Ascending aorta (tissue), 2 donors: ENCODE results near the gene ZSWIM1. TPM values are rescaled to one million over a fixed set of nuclear protein-coding genes. Genes with fewer than 3 reads are reported as not detected.
A peak's percentile ranks its signal among the peaks of the same experiment; 100 is the strongest.

Experiments
- DNase-seq, 2 donors: peaks; one replicate each; pipeline ENCODE4 v3.0.0-alpha.2; 2019; ENCODE audit warnings: low spot score in 2 of 2
- H3K27ac ChIP-seq, 2 donors: fragments of 200-600 bp; sonication (generic); one replicate each; pipeline ENCODE4 v1.5.1; 2016 to 2017; ENCODE audit warnings: mild to moderate bottlenecking in 1 of 2
- H3K27me3 ChIP-seq: fragments of 200-600 bp; sonication (generic); one replicate; pipeline ENCODE4 v1.5.1; 2017
- H3K36me3 ChIP-seq, 2 donors: fragments of 200-600 bp; sonication (generic); one replicate each; pipeline ENCODE4 v1.5.1; 2016
- H3K4me1 ChIP-seq, 2 donors: fragments of 200-600 bp; sonication (generic); one replicate each; pipeline ENCODE4 v1.5.1; 2016 to 2017; ENCODE audit warnings: mild to moderate bottlenecking in 1 of 2
- H3K4me3 ChIP-seq, 2 donors: fragments of 200-600 bp; sonication (generic); one replicate each; pipeline ENCODE4 v1.5.1; 2016 to 2017; ENCODE audit warnings: mild to moderate bottlenecking in 1 of 2
- H3K9me3 ChIP-seq, 2 donors: fragments of 200-600 bp; sonication (generic); one replicate each; pipeline ENCODE4 v1.5.1; 2016
- intact Hi-C: fragments of 100-400 bp; cut with DNase I; formaldehyde crosslinking; loops from one replicate; pipeline ENCODE4 v1.15.1; 2023
- total RNA-seq: library from RNA; depleted of rRNA; stranded (reverse); fragments of >200 nt; gene quantifications from one replicate; pipeline ENCODE4 v1.1.0, GENCODE V29; 2016
- TF ChIP-seq, protein P1 (sequence below), 3 experiments: fragments of 200-600 bp in 2 of 3; fragments of 450-650 bp in 1 of 3; sonication (generic) in 2 of 3; IDR thresholded peaks; one replicate each; pipeline ENCODE4 v1.5.1; 2016 to 2019; ENCODE audit warnings: antibody characterized with exemption in 3 of 3, mild to moderate bottlenecking in 1 of 3, moderate library complexity in 1 of 3

The ZSWIM1 gene
- total RNA-seq, 1 donor from 2014 or later: 3.5 TPM

GRCh38 chr20:45913116-45913515, 32.1 kb downstream of the ZSWIM1 start:
- Histone ChIP-seq H3K4me1 (peaks cover 6 to 13% of the 10 kb centered on the region in 2 donors), H3K9me3 (no peaks in the 10 kb centered on the region), H3K36me3 (no peaks in the 10 kb centered on the region), H3K4me3 (no peak overlapping the region), H3K27ac (no peak overlapping the region), H3K27me3 (no peaks in the 10 kb centered on the region)
- DNase-seq: no peak
- TF ChIP-seq, protein P1, sequence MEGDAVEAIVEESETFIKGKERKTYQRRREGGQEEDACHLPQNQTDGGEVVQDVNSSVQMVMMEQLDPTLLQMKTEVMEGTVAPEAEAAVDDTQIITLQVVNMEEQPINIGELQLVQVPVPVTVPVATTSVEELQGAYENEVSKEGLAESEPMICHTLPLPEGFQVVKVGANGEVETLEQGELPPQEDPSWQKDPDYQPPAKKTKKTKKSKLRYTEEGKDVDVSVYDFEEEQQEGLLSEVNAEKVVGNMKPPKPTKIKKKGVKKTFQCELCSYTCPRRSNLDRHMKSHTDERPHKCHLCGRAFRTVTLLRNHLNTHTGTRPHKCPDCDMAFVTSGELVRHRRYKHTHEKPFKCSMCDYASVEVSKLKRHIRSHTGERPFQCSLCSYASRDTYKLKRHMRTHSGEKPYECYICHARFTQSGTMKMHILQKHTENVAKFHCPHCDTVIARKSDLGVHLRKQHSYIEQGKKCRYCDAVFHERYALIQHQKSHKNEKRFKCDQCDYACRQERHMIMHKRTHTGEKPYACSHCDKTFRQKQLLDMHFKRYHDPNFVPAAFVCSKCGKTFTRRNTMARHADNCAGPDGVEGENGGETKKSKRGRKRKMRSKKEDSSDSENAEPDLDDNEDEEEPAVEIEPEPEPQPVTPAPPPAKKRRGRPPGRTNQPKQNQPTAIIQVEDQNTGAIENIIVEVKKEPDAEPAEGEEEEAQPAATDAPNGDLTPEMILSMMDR (IDR thresholded peaks at IDR 0.05): no peak
- intact Hi-C loops: no loop called here

DNA sequence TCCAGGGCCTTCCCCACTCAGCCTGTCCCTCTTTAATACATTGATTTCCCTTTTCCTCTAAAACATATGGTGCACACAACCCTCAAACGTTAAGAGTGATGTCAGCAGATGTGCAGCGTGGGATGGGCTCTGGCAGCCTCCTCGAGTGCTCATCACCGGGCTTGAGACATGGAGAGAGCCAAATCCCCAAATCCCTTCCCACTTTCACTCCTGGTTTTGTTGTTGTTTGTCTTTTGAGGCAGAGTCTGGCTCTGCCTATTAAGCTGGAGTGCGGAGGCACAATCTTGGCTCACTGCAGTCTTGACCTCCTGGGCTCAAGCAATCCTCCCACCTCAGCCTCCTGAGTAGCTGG, 36.7 kb downstream of the ZSWIM1 start:
- TF ChIP-seq, protein P1 (IDR thresholded peaks at IDR 0.05): no peak
- intact Hi-C loops: no loop called here
- H3K4me3 ChIP-seq: no peak overlapping the region
- H3K27ac ChIP-seq: peak overlapping the region; percentile 37 to 53
- peaks cover 0 to 10% of the 10 kb centered on the region in 2 donors for H3K4me1 ChIP-seq
- H3K27me3 ChIP-seq: no peaks in the 10 kb centered on the region
- H3K9me3 ChIP-seq: no peaks in the 10 kb centered on the region
- DNase-seq: no peak
- H3K36me3 ChIP-seq: no peaks in the 10 kb centered on the region

GRCh38 chr20:45918182-45918737, 37.2 kb downstream of the ZSWIM1 start:
- no peak overlapping the region for H3K4me3 ChIP-seq
- DNase-seq: no peak
- H3K36me3 ChIP-seq: no peaks in the 10 kb centered on the region
- TF ChIP-seq, protein P1 (IDR thresholded peaks at IDR 0.05): no peak
- H3K4me1 ChIP-seq: peaks cover 0 to 10% of the 10 kb centered on the region in 2 donors
- no peaks in the 10 kb centered on the region for H3K27me3 ChIP-seq
- H3K9me3 ChIP-seq: no peaks in the 10 kb centered on the region
- H3K27ac ChIP-seq: peak overlapping the region; percentile 37 to 53
- intact Hi-C loops: no loop called here

DNA sequence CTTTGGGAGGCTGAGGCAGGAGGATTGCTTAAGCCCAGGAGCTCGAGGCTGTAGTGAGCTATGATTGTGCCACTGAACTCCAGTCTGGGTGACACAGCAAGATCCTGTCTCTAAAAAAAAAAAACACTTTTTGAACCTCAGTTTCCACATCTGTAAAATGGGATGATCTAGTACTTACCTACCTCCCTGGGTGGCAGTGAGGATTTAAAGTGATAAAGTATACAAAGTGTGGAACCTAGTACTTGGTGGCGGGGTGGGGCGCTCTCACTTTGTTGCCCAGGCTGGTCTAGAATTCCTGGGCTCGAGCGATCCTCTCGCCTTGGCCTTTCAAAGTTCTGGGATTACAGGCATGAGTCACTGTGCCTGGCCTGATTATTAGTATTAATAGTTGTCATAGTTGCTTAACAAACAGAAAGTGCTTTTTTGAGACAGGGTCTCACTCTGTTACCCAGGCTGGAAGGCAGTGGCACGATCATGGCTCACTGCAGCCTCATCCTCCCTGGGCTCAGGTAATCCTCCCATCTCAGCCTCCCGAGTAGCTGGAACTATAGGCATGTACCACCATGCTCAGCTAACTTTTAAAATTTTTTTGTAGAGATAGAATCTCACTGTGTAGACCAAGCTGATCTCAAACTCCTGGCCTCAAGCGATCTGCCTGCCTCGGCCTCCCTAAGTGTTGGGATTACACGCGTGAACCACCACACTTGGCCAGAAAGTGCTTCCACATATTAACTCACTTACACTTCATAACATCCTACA, 37.9 kb downstream of the ZSWIM1 start:
- Histone ChIP-seq H3K27me3 (no peaks in the 10 kb centered on the region), H3K9me3 (no peaks in the 10 kb centered on the region), H3K4me3 (no peak overlapping the region), H3K4me1 (peaks cover under 1 to 10% of the 10 kb centered on the region in 2 donors), H3K27ac (peak overlapping the region; percentile 37 to 50), H3K36me3 (no peaks in the 10 kb centered on the region)
- DNase-seq: no peak
- intact Hi-C loops: no loop called here
- TF ChIP-seq, protein P1 (IDR thresholded peaks at IDR 0.05): no peak

DNA sequence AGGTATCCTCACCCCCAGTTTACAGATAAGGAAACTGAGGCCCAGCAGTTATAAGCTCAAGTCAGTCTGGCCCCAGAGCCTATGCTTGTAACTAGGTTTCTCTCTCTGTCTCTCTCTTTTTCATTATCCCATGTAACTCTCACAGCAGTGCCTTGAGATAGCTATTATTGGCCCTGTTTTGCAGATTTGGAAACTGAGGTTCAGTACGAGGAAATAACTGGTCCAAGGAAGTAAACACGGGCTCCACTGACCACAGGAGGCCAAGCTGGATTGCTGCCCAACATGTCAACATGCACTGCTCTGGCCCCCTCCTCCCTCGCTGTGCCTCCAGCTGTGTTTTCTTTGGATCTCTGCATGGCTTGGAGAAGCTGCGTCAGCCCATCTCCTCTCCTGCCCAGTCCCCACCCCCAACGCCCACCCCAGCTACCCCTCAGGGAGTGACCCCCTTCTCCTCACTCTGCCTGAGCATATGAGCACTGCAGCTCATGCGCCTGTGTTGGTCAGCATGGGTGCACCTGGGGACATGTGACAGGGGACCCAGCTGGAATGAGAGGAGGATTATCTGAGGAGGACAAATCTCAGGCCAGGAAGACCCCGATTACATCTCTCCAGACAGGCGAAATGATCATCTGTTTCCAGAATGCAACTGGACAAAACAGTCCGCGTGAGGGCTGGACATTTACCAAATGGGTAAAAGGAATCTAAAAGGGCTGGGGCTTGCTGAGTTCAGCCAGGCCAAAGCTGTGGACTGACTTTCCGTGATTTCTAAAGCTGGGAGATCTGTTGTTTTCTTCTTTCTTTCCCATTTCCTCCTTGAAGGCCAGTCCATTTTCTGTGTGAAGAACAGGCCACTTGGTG, 38.7 kb downstream of the ZSWIM1 start:
- Histone ChIP-seq H3K27me3 (no peaks in the 10 kb centered on the region), H3K9me3 (no peaks in the 10 kb centered on the region), H3K4me3 (no peak overlapping the region), H3K36me3 (no peaks in the 10 kb centered on the region), H3K27ac (peak overlapping the region; percentile 37 to 50), H3K4me1 (peaks cover 7 to 16% of the 10 kb centered on the region in 2 donors)
- TF ChIP-seq, protein P1 (IDR thresholded peaks at IDR 0.05): no peak
- no peak for DNase-seq
- intact Hi-C loops: no loop called here
